RWPE2 (cell line): ENCODE measurements around the gene RPP14.
"Not testable (repeated sequence)": the region's sequence is repeated elsewhere in the genome, so short reads cannot be mapped to it uniquely, and the experiment has no call there.

Source experiments
- ATAC-seq: fragments of 200-7000 bp; cut with Tn5 transposase; 3 replicates; pipeline ENCODE4 v1.9.1; 2021; ENCODE audit warnings: low read depth
- DNase-seq: peaks from one replicate; pipeline ENCODE4 v3.0.0-alpha.2; 2020; ENCODE audit warnings: low spot score
- H3K27ac ChIP-seq: fragments of 450-650 bp; 2 replicates; pipeline ENCODE4 v1.5.1; 2017; ENCODE audit warnings: mild to moderate bottlenecking; ENCODE audit not compliant: poor library complexity, severe bottlenecking
- H3K27me3 ChIP-seq: fragments of 250-450 bp; sonication (Bioruptor Pico); 2 replicates; pipeline ENCODE4 v1.5.1; 2021; ENCODE audit warnings: mild to moderate bottlenecking, moderate library complexity; ENCODE audit not compliant: insufficient read depth, poor library complexity, severe bottlenecking
- H3K36me3 ChIP-seq: fragments of 250-450 bp; sonication (Bioruptor Pico); 2 replicates; pipeline ENCODE4 v1.5.1; 2020; ENCODE audit warnings: low read depth, mild to moderate bottlenecking, moderate library complexity
- H3K4me1 ChIP-seq: fragments of 250-450 bp; sonication (Bioruptor Pico); 2 replicates; pipeline ENCODE4 v1.5.1; 2021; ENCODE audit warnings: mild to moderate bottlenecking, moderate library complexity; ENCODE audit not compliant: insufficient read depth, poor library complexity, severe bottlenecking
- H3K4me3 ChIP-seq: fragments of 250-450 bp; sonication (Bioruptor Pico); 2 replicates; pipeline ENCODE4 v1.5.1; 2021; ENCODE audit warnings: mild to moderate bottlenecking, moderate library complexity; ENCODE audit not compliant: severe bottlenecking
- H3K9me3 ChIP-seq: fragments of 250-450 bp; sonication (Bioruptor Pico); 2 replicates; pipeline ENCODE4 v1.5.1; 2021; ENCODE audit warnings: mild to moderate bottlenecking, moderate library complexity; ENCODE audit not compliant: severe bottlenecking
- TF ChIP-seq, protein P1 (sequence below): fragments of 450-650 bp; IDR thresholded peaks from one replicate; pipeline ENCODE4 v1.5.1; 2017; ENCODE audit warnings: mild to moderate bottlenecking, moderate library complexity; ENCODE audit not compliant: poor library complexity, severe bottlenecking

RPP14 gene

DNA sequence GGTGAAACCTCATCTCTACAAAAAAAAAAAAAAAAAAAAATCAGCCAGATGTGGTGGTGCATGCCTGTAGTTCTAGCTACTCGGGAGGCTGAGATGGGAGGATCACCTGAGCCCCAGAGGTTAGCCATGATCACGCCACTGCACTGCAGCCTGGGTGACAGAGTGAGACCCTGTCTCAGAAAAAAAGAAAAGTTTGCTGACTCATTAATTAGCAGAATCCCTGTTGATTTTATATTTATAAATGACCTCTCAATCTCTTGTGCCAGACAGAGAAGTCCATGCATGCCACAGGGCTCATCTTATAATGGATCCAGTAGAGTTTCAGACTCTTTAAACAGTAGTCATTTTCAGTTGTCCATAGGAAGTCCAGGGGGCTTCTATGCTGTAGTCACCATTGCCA, 35.6 kb upstream of the RPP14 start:
- Histone ChIP-seq H3K9me3 (no peaks in the 10 kb centered on the region), H3K36me3 (peaks cover 3% of the 10 kb centered on the region; the same call in 1 of the 2 replicates), H3K27me3 (no peaks in the 10 kb centered on the region), H3K4me1 (peaks cover 13% of the 10 kb centered on the region), H3K27ac (no peak overlapping the region), H3K4me3 (no peak overlapping the region)
- ATAC-seq (no peak), DNase-seq (no peak)
- TF ChIP-seq, protein P1, sequence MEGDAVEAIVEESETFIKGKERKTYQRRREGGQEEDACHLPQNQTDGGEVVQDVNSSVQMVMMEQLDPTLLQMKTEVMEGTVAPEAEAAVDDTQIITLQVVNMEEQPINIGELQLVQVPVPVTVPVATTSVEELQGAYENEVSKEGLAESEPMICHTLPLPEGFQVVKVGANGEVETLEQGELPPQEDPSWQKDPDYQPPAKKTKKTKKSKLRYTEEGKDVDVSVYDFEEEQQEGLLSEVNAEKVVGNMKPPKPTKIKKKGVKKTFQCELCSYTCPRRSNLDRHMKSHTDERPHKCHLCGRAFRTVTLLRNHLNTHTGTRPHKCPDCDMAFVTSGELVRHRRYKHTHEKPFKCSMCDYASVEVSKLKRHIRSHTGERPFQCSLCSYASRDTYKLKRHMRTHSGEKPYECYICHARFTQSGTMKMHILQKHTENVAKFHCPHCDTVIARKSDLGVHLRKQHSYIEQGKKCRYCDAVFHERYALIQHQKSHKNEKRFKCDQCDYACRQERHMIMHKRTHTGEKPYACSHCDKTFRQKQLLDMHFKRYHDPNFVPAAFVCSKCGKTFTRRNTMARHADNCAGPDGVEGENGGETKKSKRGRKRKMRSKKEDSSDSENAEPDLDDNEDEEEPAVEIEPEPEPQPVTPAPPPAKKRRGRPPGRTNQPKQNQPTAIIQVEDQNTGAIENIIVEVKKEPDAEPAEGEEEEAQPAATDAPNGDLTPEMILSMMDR = no peak

DNA sequence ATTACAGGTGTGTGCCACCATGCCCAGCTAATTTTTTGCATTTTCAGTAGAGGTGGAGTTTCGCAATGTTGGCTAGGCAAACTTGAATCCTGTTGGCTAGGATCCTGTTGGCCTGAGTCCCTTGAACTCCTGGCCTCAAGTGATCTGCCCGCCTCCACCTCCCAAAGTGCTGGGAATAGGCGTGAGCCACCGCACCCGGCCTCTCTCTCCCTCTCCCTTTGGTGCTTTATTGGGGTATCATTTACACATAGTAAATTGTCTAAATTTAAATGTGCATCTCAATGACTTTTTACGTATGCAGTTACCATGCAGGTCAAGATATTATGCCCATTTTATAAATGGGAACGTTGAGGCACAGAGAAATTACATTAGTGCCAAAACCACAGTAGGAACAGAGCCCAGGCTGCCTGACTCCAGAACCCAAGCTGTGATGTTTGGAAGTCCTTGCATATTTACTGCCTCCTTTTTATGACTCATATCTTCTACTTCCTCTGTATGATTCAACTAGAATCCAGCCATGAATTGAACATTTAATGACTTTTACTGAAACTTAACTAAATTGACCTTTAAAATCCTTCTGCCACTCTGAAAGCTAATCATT, 34.0 kb upstream of the RPP14 start:
- Histone ChIP-seq H3K27me3 (no peaks in the 10 kb centered on the region), H3K9me3 (no peaks in the 10 kb centered on the region), H3K4me3 (no peak overlapping the region), H3K36me3 (peaks cover 3% of the 10 kb centered on the region; the same call in 1 of the 2 replicates), H3K4me1 (peaks cover 13% of the 10 kb centered on the region), H3K27ac (peak overlapping the region; percentile 76)
- DNase-seq = no peak
- ATAC-seq = peak; percentile 97
- TF ChIP-seq, protein P1 = no peak

GRCh38 chr3:58272891-58273290, 33.2 kb upstream of the RPP14 start:
- DNase-seq (no peak), ATAC-seq (no peak)
- H3K9me3 ChIP-seq = no peaks in the 10 kb centered on the region
- peaks cover 3% of the 10 kb centered on the region; the same call in 1 of the 2 replicates for H3K36me3 ChIP-seq
- H3K4me1 ChIP-seq = peaks cover 13% of the 10 kb centered on the region
- no peak overlapping the region for H3K4me3 ChIP-seq
- peak overlapping the region; percentile 76 for H3K27ac ChIP-seq
- TF ChIP-seq, protein P1 = no peak
- H3K27me3 ChIP-seq = no peaks in the 10 kb centered on the region

- H3K27ac ChIP-seq, H3K36me3 ChIP-seq, H3K27me3 ChIP-seq, DNase-seq, H3K4me3 ChIP-seq, H3K9me3 ChIP-seq, ATAC-seq: not testable (repeated sequence)
- H3K4me1 ChIP-seq = peaks cover 13% of the 10 kb centered on the region
These were observed 32.7 kb upstream of the RPP14 start for GRCh38 chr3:58273362-58273761.

- no peak for DNase-seq
- no peak overlapping the region for H3K27ac ChIP-seq
- H3K27me3 ChIP-seq = no peaks in the 10 kb centered on the region
- H3K36me3 ChIP-seq = peaks cover 3% of the 10 kb centered on the region; the same call in 1 of the 2 replicates
- peaks cover 13% of the 10 kb centered on the region for H3K4me1 ChIP-seq
- no peak for ATAC-seq
- H3K9me3 ChIP-seq = no peaks in the 10 kb centered on the region
- TF ChIP-seq, protein P1 = no peak
- no peak overlapping the region for H3K4me3 ChIP-seq
These were observed 31.9 kb upstream of the RPP14 start for GRCh38 chr3:58274027-58274614.
